GM23248 (cell line): ENCODE results near the gene ORMDL3. TPM values are rescaled to one million over a fixed set of nuclear protein-coding genes. Genes with fewer than 3 reads are reported as not detected.
A peak's percentile ranks its signal among the peaks of the same experiment; 100 is the strongest.

Experiments used
- DNase-seq: peaks from one replicate; pipeline ENCODE4 v3.0.0-alpha.2; 2015
- H2AFZ ChIP-seq: fragments of 200-600 bp; sonication (generic); 2 replicates; pipeline ENCODE4 v1.6.1; 2016; ENCODE audit warnings: antibody characterized with exemption
- H3F3A ChIP-seq: fragments of 200-600 bp; sonication (generic); 2 replicates; pipeline ENCODE4 v1.6.1; 2016; ENCODE audit warnings: mild to moderate bottlenecking, antibody characterized with exemption, mixed run types; ENCODE audit not compliant: insufficient read depth
- H3K27ac ChIP-seq: fragments of 200-600 bp; sonication (generic); 2 replicates; pipeline ENCODE4 v1.5.1; 2016; ENCODE audit warnings: mild to moderate bottlenecking
- H3K27me3 ChIP-seq: fragments of 200-600 bp; sonication (generic); replicated peaks from 2 replicates; pipeline ENCODE4 v1.6.1; 2016; ENCODE audit warnings: mild to moderate bottlenecking; ENCODE audit not compliant: insufficient read depth
- H3K36me3 ChIP-seq: fragments of 200-600 bp; sonication (generic); 2 replicates; pipeline ENCODE4 v1.6.1; 2016; ENCODE audit warnings: low read depth, mild to moderate bottlenecking
- H3K4me1 ChIP-seq: fragments of 200-600 bp; sonication (generic); 2 replicates; pipeline ENCODE4 v1.6.1; 2016; ENCODE audit warnings: mild to moderate bottlenecking; ENCODE audit not compliant: insufficient read depth
- H3K4me2 ChIP-seq: fragments of 200-600 bp; sonication (generic); one replicate; pipeline ENCODE4 v1.6.1; 2016; ENCODE audit warnings: mild to moderate bottlenecking; ENCODE audit not compliant: unreplicated experiment
- H3K4me3 ChIP-seq: fragments of 200-600 bp; sonication (generic); 2 replicates; pipeline ENCODE4 v1.5.1; 2016; ENCODE audit warnings: mild to moderate bottlenecking
- H3K79me2 ChIP-seq: fragments of 200-600 bp; sonication (generic); 2 replicates; pipeline ENCODE4 v1.6.1; 2016; ENCODE audit warnings: mild to moderate bottlenecking; ENCODE audit not compliant: insufficient read depth
- H3K9ac ChIP-seq: fragments of 200-600 bp; sonication (generic); 2 replicates; pipeline ENCODE4 v1.6.1; 2016; ENCODE audit warnings: mild to moderate bottlenecking
- H3K9me2 ChIP-seq: fragments of 200-600 bp; sonication (generic); 2 replicates; pipeline ENCODE4 v1.6.1; 2016; ENCODE audit warnings: mixed run types, mild to moderate bottlenecking, moderate library complexity; ENCODE audit not compliant: insufficient read depth
- H3K9me3 ChIP-seq: fragments of 200-600 bp; sonication (generic); one replicate; pipeline ENCODE4 v1.6.1; 2017; ENCODE audit warnings: low read depth
- H4K20me1 ChIP-seq: fragments of 200-600 bp; sonication (generic); 2 replicates; pipeline ENCODE4 v1.6.0; 2016; ENCODE audit not compliant: insufficient read depth
- EZH2 ChIP-seq: fragments of 200-600 bp; sonication (generic); IDR thresholded peaks from 2 replicates; pipeline ENCODE4 v1.6.1; 2018; ENCODE audit warnings: antibody characterized with exemption, mild to moderate bottlenecking; ENCODE audit not compliant: insufficient read depth, poor library complexity, severe bottlenecking
- EZH2phosphoT487 ChIP-seq: fragments of 200-600 bp; sonication (generic); IDR thresholded peaks from 2 replicates; pipeline ENCODE4 v1.6.1; 2018; ENCODE audit warnings: antibody characterized with exemption, moderate library complexity, mild to moderate bottlenecking, low read depth; ENCODE audit not compliant: insufficient read depth
- WGBS, 2 experiments: methylation state at CpG; one replicate each; pipeline ENCODE4 v1.1.6; 2015 to 2017; ENCODE audit warnings: low lambda C conversion rate in 2 of 2, low coverage in 1 of 2; ENCODE audit errors: missing lambda C conversion rate in 2 of 2; 5-methylcytosine and 5-hydroxymethylcytosine counted together
- in situ Hi-C: fragments of 300-500 bp; cut with MboI; formaldehyde crosslinking; loops from 2 replicates; pipeline ENCODE4 v1.15.0; 2020
- polyA plus RNA-seq: library from polyadenylated mRNA; unstranded; fragments of >200 nt; fragmentation: Nextera tagmentation; extraction: Ambion mirVana; gene quantifications from 2 replicates; pipeline ENCODE4 v1.2.1, GENCODE V29; 2016
- total RNA-seq: library from RNA; depleted of rRNA; stranded (reverse); fragments of >200 nt; shearing (Covaris generic); gene quantifications from 2 replicates; pipeline ENCODE4 v1.2.3, GENCODE V29; 2014

Gene ORMDL3
- total and polyA plus RNA-seq, 2 experiments from 2014 or later = 12.0 to 60.4 TPM

DNA sequence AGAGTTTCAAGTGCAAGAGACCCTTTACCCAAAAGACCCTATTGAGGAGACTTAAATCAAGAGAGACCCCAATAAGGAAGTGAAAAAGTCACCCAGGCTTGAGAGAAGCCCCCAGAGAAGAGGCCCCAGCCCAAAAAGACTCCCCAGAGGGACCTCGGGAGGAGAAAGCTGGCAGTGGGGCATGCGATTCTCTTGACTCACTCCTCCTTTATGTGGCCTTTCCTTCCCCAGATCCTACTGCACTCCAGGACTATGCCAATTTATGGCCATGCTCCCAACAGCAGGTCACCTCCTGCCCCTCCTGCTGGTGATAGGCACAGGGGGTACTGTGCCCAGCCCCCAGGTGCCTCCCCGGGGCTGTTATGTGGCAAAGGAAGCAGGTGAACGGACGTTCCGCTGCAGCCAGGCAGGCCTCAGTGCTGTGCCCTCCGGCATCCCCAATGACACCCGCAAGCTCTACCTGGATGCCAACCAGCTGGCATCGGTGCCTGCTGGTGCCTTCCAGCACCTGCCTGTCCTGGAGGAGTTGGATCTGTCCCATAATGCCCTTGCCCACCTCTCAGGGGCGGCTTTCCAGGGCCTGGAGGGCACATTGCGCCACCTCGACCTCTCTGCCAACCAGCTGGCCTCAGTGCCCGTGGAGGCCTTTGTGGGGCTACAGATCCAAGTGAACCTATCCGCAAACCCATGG lies 16.4 kb upstream of the ORMDL3 start:
- H3K4me2 ChIP-seq = no peak overlapping the region
- no peak overlapping the region for H3K4me3 ChIP-seq
- no peaks in the 10 kb centered on the region for H3K79me2 ChIP-seq
- no peaks in the 10 kb centered on the region for H3K9me2 ChIP-seq
- peaks cover 13% of the 10 kb centered on the region for H3K4me1 ChIP-seq
- H3K9me3 ChIP-seq = no peaks in the 10 kb centered on the region
- H3F3A ChIP-seq = peaks cover 16% of the 10 kb centered on the region
- H4K20me1 ChIP-seq = no peaks in the 10 kb centered on the region
- H3K27me3 ChIP-seq = no peaks in the 10 kb centered on the region
- no peaks in the 10 kb centered on the region for H3K36me3 ChIP-seq
- WGBS, 2 experiments = 77 to 87% methylated on average over 13 to 14 of the region's 14 CpGs
- no peak overlapping the region for H3K9ac ChIP-seq
- in situ Hi-C loops = no loop called here
- H2AFZ ChIP-seq = no peak overlapping the region
- no peak for DNase-seq
- no peak for TF ChIP-seq EZH2phosphoT487
- no peak for TF ChIP-seq EZH2
- H3K27ac ChIP-seq = no peak overlapping the region

DNA sequence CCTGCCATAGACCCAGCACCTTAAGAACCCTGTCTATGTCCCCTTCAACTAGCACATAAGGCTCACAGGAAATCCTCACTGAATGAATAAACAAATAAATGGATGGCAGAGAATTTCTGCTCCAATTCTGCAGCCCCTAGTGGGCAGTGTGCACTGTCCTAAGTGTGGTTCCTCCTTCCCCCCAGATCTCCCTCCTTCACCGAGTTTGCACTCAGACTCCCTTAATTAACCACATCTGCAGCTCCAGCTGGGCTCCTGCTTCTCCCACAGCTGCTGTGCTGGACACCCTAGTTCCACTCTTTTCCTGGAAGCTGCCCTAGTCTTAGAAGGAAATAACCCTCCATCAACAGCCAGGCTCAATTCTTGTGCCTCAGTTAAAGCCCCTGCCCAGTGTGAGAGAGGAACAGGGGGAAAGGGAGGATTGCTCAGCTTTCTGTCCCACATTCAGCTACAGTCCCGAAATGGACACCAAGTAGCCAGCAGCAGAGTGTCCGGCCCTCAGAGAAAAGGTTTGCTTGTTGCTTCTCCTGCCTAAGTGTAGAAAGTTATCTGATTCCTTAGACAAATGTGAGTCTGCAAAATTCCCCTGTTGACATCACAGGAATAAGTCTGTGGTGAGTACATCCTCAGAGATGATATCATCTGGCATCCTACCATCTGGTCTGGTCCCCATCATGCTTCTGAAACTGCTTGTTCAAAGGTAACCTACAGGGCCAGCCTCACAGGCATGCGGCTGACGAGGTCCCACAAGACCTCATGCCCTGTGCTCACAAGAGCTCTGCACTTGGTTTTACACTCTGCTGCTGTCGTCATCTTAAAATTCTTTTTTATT lies 12.4 kb upstream of the ORMDL3 start:
- DNase-seq = peak; percentile 93
- Histone ChIP-seq H3F3A (peaks cover 20% of the 10 kb centered on the region), H2AFZ (peak overlapping the region; percentile 59), H3K9me2 (no peaks in the 10 kb centered on the region), H3K9me3 (no peaks in the 10 kb centered on the region), H3K4me1 (peaks cover 20% of the 10 kb centered on the region), H3K4me3 (peak overlapping the region; percentile 28; the same call in 1 of the 2 replicates), H3K27ac (peak overlapping the region; percentile 88), H3K36me3 (no peaks in the 10 kb centered on the region), H4K20me1 (no peaks in the 10 kb centered on the region), H3K79me2 (no peaks in the 10 kb centered on the region), H3K4me2 (peak overlapping the region; percentile 83), H3K27me3 (no peaks in the 10 kb centered on the region), H3K9ac (peak overlapping the region; percentile 72)
- TF ChIP-seq EZH2phosphoT487 (no peak), EZH2 (no peak)
- WGBS, 2 experiments = 8 to 19% methylated on average over 6 of the region's 6 CpGs
- in situ Hi-C loops = no loop called here

DNA sequence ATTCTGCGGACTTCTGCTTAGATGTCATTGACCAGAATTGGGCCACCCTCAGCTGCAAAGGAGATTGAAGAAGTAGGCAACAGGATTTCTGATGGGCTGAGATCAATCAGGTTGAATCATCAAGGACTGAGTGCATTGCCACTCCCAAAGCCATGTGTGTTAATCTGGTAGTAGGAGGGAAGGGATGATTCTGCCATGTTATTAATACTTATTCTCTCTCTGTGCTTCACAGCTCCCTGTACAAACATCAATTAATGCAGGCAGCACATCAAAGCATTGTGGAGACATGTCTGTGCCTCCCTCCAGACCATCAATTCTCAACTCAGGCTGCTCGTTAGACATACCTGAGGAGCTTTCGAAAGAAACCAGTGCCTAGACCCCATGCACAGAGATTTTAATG lies 11.7 kb upstream of the ORMDL3 start:
- H3K9ac ChIP-seq = no peak overlapping the region
- 73 to 85% methylated on average over 3 of the region's 3 CpGs for WGBS, 2 experiments
- peak; percentile 47 for DNase-seq
- H3K27ac ChIP-seq = peak overlapping the region; percentile 88; the same call in 1 of the 2 replicates
- H3K4me2 ChIP-seq = peak overlapping the region; percentile 83
- TF ChIP-seq EZH2phosphoT487 (no peak), EZH2 (no peak)
- no peak overlapping the region for H3K4me3 ChIP-seq
- in situ Hi-C loops = no loop called here
- H3K9me3 ChIP-seq = no peaks in the 10 kb centered on the region
- H3F3A ChIP-seq = peaks cover 20% of the 10 kb centered on the region
- H2AFZ ChIP-seq = no peak overlapping the region
- H3K36me3 ChIP-seq = no peaks in the 10 kb centered on the region
- H3K9me2 ChIP-seq = no peaks in the 10 kb centered on the region
- H3K79me2 ChIP-seq = no peaks in the 10 kb centered on the region
- H3K4me1 ChIP-seq = peaks cover 20% of the 10 kb centered on the region
- no peaks in the 10 kb centered on the region for H4K20me1 ChIP-seq
- no peaks in the 10 kb centered on the region for H3K27me3 ChIP-seq

DNA sequence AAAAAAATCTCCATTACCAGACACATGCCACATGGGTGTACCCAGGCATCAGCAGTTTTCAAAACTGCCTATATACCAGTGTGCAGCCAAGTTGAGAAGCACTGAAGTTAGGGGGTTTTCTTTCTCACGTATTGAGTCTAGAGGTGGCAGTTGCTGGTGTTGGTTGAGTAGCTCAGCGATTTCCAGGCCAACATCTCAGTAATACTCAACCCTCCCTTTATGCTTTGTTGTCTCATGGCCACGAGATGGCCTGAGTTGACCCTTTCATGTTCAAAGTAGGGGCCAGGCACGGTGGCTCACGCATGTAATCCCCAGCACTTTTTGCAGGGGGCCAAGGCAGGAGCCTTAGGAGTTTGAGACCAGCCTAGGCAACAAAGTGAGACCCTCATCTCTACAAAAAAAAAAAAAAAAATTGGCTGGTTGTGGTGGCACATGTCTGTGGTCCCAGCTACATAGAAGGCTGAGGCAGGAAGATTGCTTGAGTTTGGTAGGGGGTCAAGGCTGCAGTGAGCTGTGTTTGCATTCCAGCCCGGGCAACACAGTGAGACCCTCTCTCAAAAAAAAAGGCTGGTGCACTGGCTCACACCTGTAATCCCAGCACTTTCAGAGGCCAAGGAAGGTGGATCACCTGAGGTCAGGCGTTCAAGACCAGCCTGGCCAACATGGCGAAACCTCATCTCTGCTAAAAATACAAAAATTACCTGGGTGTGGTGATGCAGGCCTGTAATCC lies 10.9 kb upstream of the ORMDL3 start:
- Histone ChIP-seq H3K79me2 (no peaks in the 10 kb centered on the region), H3F3A (peaks cover 20% of the 10 kb centered on the region), H3K4me3 (no peak overlapping the region), H3K36me3 (no peaks in the 10 kb centered on the region), H3K4me2 (no peak overlapping the region), H4K20me1 (no peaks in the 10 kb centered on the region), H2AFZ (no peak overlapping the region), H3K9me2 (no peaks in the 10 kb centered on the region), H3K9me3 (no peaks in the 10 kb centered on the region), H3K27ac (no peak overlapping the region), H3K27me3 (no peaks in the 10 kb centered on the region), H3K9ac (no peak overlapping the region), H3K4me1 (peaks cover 20% of the 10 kb centered on the region)
- TF ChIP-seq EZH2 = no peak
- TF ChIP-seq EZH2phosphoT487 = no peak
- in situ Hi-C loops = no loop called here
- WGBS, 2 experiments = 60 to 65% methylated on average over 8 of the region's 8 CpGs
- no peak for DNase-seq
